ENCODE measurements around the gene SLC6A3. TPM values are rescaled to one million over a fixed set of nuclear protein-coding genes. Genes with fewer than 3 reads are reported as not detected.
A peak's percentile ranks its signal among the peaks of the same experiment; 100 is the strongest.

Gene SLC6A3
- total and polyA plus RNA-seq, 2 of the 13 experiments (the other 11 are each of a cell fraction or from before 2014, with no cell fraction given), result 0.01 TPM; not detected in 1

DNA sequence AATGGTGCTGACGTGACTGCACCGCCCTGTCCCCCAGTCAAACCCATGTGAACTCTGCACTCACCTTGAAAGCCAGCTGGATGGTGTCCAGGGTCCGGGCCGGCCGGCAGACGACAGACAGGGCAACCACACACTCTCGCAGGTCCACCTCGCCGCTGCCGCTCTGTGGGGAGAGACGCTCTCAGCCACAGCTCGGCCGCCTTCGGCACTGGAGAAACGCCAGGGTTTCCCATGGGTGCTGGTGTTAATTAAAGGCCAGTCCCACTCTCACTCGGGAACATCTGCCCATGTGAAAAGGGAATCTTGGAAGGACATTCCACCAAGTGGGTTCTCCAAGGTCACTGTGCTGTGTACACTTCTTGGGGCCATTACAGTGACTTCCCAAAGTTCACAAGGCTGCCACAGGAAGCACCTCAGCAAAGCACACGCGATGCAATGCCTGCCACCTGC lies 25.5 kb upstream of the SLC6A3 start (continued):
- TF ChIP-seq, protein P1, sequence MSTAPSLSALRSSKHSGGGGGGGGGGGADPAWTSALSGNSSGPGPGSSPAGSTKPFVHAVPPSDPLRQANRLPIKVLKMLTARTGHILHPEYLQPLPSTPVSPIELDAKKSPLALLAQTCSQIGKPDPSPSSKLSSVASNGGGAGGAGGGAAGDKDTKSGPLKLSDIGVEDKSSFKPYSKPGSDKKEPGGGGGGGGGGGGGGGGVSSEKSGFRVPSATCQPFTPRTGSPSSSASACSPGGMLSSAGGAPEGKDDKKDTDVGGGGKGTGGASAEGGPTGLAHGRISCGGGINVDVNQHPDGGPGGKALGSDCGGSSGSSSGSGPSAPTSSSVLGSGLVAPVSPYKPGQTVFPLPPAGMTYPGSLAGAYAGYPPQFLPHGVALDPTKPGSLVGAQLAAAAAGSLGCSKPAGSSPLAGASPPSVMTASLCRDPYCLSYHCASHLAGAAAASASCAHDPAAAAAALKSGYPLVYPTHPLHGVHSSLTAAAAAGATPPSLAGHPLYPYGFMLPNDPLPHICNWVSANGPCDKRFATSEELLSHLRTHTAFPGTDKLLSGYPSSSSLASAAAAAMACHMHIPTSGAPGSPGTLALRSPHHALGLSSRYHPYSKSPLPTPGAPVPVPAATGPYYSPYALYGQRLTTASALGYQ (CRISPR knock-in tag; IDR thresholded peaks at IDR 0.05), result no peak
- TF ChIP-seq ESRRA (CRISPR knock-in tag; IDR thresholded peaks at IDR 0.05; ENCODE audit: low read depth) (peak; percentile 52; the same call in 1 of the 2 replicates), ZBTB7B (CRISPR knock-in tag; IDR thresholded peaks at IDR 0.05) (0 out of 2 replicates have a peak, but pooled peaks have one; percentile 27), SRSF4 (IDR thresholded peaks at IDR 0.05; ENCODE audit: low read depth, low read length, poor library complexity, severe bottlenecking) (no peak), ZNF337 (CRISPR knock-in tag; IDR thresholded peaks at IDR 0.05; ENCODE audit: borderline replicate concordance, low read depth) (no peak), THRA (CRISPR knock-in tag; IDR thresholded peaks at IDR 0.05; ENCODE audit: borderline replicate concordance) (peak; percentile 38; the same call in 1 of the 2 replicates), TAF15 (IDR thresholded peaks at IDR 0.05; ENCODE audit: low read depth, low read length, poor library complexity, severe bottlenecking) (no peak), HOXA3 (CRISPR knock-in tag; IDR thresholded peaks at IDR 0.05) (peak; percentile 75), ZGPAT (CRISPR knock-in tag; IDR thresholded peaks at IDR 0.05) (0 out of 2 replicates have a peak, but pooled peaks have one; percentile 20), SSRP1 (CRISPR knock-in tag; IDR thresholded peaks at IDR 0.05) (0 out of 2 replicates have a peak, but pooled peaks have one; percentile 64), SKI (IDR thresholded peaks at IDR 0.05; ENCODE audit: partially characterized antibody) (peak; percentile 63), ZNF292 (CRISPR knock-in tag; IDR thresholded peaks at IDR 0.05; ENCODE audit: borderline replicate concordance, low read depth) (peak; percentile 56; the same call in 1 of the 2 replicates)
